ENCODE results near the gene MX2.

GRCh38 chr21:41360072-41360821, 1.6 kb upstream of the MX2 start:
- TF ChIP-seq CTCF (IDR thresholded peaks at IDR 0.05) (peak; percentile 66), POLR2AphosphoS5 (IDR thresholded peaks at IDR 0.05; ENCODE audit: low read depth, low read length) (no peak), SIN3A (IDR thresholded peaks at IDR 0.05; ENCODE audit: borderline replicate concordance, insufficient read depth, low read depth, low read length) (no peak), TCF7L2 (IDR thresholded peaks at IDR 0.05; ENCODE audit: low read depth, low read length) (no peak), REST (IDR thresholded peaks at IDR 0.05; ENCODE audit: insufficient read depth in 1 of 2, low read depth in 2 of 2, low read length in 1 of 2) (no peak)
